WERI-Rb-1 (cell line): ENCODE data around the gene SPON2.

ENCODE experiments used
- DNase-seq: peaks from one replicate; pipeline ENCODE4 v3.0.0-alpha.2; 2020
- H3K27ac ChIP-seq: fragments of 250-450 bp; sonication (Bioruptor Pico); 2 replicates; pipeline ENCODE4 v1.5.1; 2020; ENCODE audit warnings: mild to moderate bottlenecking, moderate library complexity
- H3K27me3 ChIP-seq: fragments of 250-450 bp; sonication (Bioruptor Pico); 2 replicates; pipeline ENCODE4 v1.5.1; 2021; ENCODE audit warnings: mild to moderate bottlenecking, low read depth, moderate library complexity; ENCODE audit not compliant: insufficient read depth, severe bottlenecking
- H3K36me3 ChIP-seq: fragments of 250-450 bp; sonication (Bioruptor Pico); 2 replicates; pipeline ENCODE4 v1.5.1; 2020; ENCODE audit warnings: mild to moderate bottlenecking, moderate library complexity
- H3K4me3 ChIP-seq: 2 replicates; pipeline ENCODE4 v1.5.1; 2011; ENCODE audit warnings: low read depth, mild to moderate bottlenecking, control low read depth, low read length
- H3K9me3 ChIP-seq: fragments of 250-450 bp; sonication (Bioruptor Pico); 2 replicates; pipeline ENCODE4 v1.5.1; 2021; ENCODE audit warnings: mild to moderate bottlenecking, moderate library complexity; ENCODE audit not compliant: severe bottlenecking
- CTCF ChIP-seq: IDR thresholded peaks from 2 replicates; pipeline ENCODE4 v1.5.1; 2011; ENCODE audit warnings: low read depth, mild to moderate bottlenecking, control low read depth, inconsistent platforms, low read length

Gene SPON2

GRCh38 chr4:1172971-1173757 lies 781 bp upstream of the SPON2 start:
- Histone ChIP-seq H3K9me3 (peaks cover 9% of the 10 kb centered on the region), H3K4me3 (peak overlapping the region; percentile 35), H3K27me3 (no peaks in the 10 kb centered on the region), H3K27ac (peak overlapping the region; percentile 97), H3K36me3 (peaks cover 40% of the 10 kb centered on the region)
- no peak for TF ChIP-seq CTCF
- DNase-seq: peak; percentile 57

GRCh38 chr4:1171311-1172227 lies 814 bp downstream of the SPON2 start:
- Histone ChIP-seq H3K4me3 (peak overlapping the region; percentile 59), H3K27ac (peak overlapping the region; percentile 97)

GRCh38 chr4:1170976-1171310 lies 1.4 kb downstream of the SPON2 start:
- no peak for TF ChIP-seq CTCF
- Histone ChIP-seq H3K27ac (peak overlapping the region; percentile 97), H3K36me3 (peaks cover 58% of the 10 kb centered on the region), H3K4me3 (peak overlapping the region; percentile 59), H3K27me3 (no peaks in the 10 kb centered on the region), H3K9me3 (peaks cover 9% of the 10 kb centered on the region)
- DNase-seq: no peak

More at GRCh38 chr4:1171311-1172227, 814 bp downstream of the SPON2 start:
- no peak for DNase-seq
- no peak for TF ChIP-seq CTCF
- Histone ChIP-seq H3K27me3 (no peaks in the 10 kb centered on the region), H3K36me3 (peaks cover 55% of the 10 kb centered on the region), H3K9me3 (peaks cover 9% of the 10 kb centered on the region)

GRCh38 chr4:1170156-1170975 lies 2.0 kb downstream of the SPON2 start:
- Histone ChIP-seq H3K9me3 (peaks cover 9% of the 10 kb centered on the region), H3K36me3 (peaks cover 58% of the 10 kb centered on the region), H3K27ac (peak overlapping the region; percentile 97), H3K4me3 (peak overlapping the region; percentile 36), H3K27me3 (no peaks in the 10 kb centered on the region)
- TF ChIP-seq CTCF: no peak
- DNase-seq: no peak

- H3K27ac ChIP-seq: peak overlapping the region; percentile 97
- peak; percentile 57 for DNase-seq
- no peak overlapping the region for H3K4me3 ChIP-seq
- H3K36me3 ChIP-seq: peaks cover 58% of the 10 kb centered on the region
- TF ChIP-seq CTCF: no peak
- H3K27me3 ChIP-seq: no peaks in the 10 kb centered on the region
- peaks cover 9% of the 10 kb centered on the region for H3K9me3 ChIP-seq
Measured at GRCh38 chr4:1169691-1170096, 2.7 kb downstream of the SPON2 start.
